OCI-M2 (cell line): ENCODE measurements around the gene CCNF.
"Not testable (repeated sequence)": the region's sequence is repeated elsewhere in the genome, so short reads cannot be mapped to it uniquely, and the experiment has no call there.

Experiments used
- DNase-seq: peaks from one replicate; lab custom pipeline; 2025; ENCODE audit not compliant: unreplicated experiment; lab: John Stamatoyannopoulos, UW

Gene CCNF

DNA sequence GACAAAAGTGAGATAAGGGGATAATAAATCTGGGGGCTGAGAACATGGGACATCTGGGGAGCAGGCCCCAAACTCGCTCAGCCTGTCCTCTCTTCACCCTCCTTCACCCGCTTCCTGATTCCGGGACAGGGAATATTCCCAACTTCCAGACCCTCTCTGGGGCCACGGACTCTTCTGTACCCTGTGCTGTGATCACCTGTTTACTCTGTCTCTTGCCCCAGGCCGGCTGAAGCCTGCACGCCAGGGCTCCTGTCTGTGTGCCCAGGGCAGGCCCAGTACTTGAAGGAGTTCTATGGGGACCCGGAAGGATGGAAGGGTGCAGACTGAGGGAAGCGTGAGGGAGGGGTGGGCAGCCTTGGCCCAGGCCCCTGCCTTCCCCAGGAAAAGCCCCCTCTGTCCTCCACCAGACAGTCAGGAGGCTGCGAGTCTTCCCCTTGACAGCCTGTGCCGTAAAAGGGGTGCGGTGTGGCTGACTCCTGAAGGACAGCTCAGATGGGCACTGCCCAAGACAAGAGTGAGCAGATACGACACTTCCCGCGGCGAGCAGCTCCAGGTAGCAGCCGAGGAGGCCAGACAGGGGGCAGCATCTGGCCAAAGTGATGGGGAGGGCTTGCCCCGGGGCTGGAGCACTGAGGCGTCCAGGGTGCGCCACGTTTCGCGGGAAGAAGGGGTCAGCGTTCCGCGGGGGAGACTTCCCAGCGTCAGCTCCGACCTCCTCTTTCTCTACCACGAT, 1.0 kb upstream of the CCNF start:
- DNase-seq, result no peak

DNA sequence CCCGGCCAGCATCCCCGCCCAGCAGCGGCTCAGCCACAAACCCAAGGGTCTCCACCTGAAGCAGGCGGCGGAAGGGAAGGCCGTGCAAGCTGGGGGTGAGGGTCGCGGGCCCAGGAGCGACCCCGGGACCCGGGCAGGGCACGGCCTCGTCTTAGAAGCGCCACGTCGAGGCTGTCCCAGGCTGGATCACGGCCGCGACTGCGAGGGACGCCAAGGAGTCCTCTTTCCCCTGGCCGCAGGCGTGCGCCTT, 538 bp upstream of the CCNF start:
- no peak for DNase-seq

DNA sequence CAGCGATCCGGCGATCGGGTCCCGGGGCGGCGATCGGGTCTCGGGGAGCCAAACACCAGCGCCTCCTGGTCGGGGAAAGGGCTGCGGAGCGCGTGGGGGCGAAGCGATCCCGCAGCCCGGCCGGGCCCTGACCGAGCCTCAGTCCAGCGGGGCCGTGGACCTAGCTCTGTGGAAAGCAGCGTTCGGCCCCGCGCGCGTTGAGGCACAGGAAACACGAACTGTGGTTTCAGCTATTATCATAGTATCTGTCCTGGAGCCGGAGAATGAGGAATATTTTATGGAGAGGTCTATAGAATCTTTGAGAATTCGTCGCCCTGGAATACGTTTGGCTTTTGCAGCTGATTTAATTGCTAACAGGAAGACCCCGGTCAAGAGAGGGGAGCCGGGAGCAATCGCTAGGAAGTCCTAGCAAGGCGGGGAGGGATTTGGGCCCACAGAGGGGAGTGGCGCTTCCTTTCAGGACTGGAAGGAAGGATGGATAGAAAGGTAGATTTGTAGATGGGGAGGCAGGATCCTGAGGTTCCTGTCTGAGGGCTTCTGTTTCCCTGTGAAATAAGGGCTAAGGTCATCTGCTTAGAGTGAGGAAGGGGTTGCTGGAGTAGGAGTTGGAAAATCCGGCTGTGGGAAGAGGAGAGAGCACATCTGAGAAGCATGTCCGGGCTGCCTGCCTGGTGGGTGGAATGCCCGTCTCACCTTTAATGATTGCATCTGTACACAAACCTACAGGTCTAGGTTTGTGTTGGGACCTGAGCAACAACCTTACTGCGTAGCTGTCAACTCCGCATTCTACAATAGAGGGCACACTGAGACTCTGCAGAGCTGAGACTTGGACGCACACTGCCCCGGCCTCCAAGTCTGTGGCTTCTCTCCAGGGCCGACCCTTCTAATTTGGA, 770 bp downstream of the CCNF start:
- DNase-seq, result no peak

DNA sequence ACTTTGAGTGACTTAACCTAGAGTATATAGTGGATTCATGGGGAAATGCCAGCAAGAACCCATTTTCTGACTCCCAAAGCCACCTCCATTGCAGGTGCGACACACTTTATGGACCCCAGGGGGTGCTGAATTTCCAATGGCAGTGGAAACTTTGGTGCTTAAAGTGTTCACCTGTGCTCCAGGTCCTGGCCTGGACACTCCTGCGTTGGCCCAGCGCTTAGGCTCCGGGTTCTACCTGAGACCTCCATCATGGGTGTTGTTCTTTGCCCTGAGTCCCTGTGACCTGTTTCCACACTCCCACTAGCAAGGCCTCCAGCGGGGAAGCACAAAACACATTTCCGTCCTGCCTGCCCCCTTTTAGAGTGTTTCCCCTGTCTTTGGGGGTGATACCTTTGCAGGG, 3.0 kb downstream of the CCNF start:
- no peak for DNase-seq

DNA sequence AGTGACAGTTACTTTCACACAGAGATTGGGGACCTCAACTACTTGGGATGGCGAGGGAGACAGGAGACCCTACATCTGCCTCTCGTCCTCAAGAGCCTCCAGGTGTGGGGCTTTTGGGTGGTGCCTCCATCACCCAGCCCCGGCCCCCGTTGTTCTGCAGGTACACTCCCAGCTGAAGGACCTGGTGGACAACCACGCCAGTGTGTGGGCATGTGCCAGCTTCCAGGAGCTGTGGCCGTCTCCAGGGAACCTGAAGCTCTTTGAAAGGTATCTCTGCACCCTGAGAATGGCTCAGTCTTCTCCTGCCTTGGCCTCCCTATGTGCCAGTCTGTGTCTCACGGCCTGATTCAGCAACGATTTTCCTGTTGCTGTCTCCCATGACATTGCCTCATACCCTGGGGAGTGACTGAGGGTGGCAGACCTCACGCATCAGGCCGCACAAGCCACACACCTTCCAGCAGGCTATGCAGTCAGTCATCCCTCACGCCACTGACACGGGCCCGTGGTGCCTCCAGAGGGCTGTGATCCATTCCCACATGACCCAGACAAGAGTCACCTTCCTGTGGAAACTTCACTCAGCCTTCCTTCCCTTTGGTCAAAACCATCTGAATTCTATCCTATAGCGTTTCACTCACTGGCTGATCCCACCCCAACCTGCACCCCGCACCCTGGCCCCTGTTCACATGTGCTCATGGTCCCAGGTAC, 3.7 kb downstream of the CCNF start:
- DNase-seq, result no peak

DNA sequence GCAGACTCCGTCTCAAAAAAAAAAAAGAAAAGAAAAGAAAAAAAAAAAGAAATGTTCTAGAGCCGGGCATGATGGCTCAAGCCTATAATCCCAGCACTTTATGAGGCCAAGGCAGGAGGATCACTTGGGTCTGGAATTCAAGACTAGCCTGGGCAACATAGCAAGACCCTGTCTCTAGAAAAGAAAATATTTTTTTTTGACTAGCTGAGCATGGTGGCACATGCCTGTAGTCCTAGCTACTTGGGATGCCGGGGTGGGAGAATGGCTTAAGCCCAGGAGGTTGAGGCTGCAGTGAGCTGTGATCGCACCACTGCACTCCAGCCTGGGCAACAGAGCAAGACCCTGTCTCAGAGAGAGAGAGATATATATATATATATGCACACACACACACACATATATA, 6.0 kb downstream of the CCNF start:
- not testable (repeated sequence) for DNase-seq

DNA sequence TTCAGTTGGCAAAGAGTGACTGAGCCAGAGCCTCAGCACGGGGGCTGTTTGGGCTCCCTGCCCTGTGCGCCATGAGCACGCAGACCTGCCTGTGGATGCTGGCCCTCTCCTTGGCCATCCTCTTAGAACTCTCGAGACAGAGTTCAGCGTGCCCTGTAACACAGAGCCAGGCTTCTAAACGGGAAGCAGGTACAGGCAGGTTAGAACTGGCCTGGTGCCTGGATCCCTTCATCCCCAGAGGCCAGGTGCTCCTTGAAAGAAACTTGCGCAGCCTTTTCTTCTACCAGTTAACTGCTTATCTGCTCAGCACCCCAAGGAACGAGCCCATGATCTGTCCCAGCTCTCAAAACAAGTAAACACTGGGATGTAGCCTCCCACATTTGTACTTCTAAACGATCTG, 6.9 kb downstream of the CCNF start:
- no peak for DNase-seq

DNA sequence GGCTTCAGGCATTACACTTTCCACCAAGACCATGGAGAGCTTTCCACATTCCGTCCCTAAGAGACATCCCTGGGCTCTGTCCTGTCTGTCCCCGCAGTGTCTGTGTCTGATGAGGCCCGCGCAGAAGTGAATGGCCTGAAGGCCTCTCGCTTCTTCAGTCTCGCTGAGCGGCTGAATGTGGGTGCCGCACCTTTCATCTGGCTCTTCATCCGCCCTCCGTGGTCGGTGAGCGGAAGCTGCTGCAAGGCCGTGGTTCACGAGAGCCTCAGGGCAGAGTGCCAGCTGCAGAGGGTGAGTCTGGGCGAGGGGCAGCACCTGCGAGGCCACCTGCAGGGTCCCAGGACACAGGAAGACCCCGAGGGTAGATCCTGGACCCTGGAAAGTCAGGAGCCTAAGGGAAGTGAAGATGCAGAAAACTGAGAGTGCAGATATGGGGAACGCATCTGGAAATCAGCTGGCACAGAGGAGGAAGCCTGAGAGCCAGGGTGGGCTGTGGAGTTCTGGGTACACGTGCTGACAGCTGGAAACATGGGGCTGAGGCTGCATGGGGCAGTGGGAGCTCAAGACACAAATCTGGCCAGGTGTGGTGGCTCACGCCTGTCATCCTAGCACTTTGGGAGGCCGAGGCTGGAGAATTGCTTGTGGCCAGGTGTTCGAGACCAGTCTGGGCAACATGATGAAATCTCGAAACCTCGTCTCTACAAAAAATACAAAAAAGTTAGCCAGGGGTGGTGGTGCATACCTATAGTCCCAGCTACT, 8.0 kb downstream of the CCNF start:
- DNase-seq, result no peak

DNA sequence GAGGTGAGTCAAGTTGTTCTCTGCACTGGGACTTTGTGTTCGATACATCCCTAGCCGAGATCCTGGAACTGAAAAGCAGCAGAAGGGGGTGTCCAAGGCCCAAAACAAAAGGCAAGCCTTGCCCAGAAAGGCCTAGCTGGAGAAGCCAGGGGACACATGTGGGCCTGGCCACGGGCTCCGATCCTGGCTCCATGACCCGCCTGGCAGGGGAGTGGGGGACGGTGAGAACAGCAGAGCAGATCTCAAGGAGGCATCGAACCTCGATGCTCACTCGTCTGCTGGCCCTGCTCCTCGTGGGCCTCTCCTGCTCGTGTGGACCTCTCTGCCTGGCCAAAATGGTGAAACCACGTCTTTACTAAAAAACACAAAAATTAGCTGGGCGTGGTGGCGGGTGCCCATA, 8.9 kb downstream of the CCNF start:
- DNase-seq, result no peak

DNA sequence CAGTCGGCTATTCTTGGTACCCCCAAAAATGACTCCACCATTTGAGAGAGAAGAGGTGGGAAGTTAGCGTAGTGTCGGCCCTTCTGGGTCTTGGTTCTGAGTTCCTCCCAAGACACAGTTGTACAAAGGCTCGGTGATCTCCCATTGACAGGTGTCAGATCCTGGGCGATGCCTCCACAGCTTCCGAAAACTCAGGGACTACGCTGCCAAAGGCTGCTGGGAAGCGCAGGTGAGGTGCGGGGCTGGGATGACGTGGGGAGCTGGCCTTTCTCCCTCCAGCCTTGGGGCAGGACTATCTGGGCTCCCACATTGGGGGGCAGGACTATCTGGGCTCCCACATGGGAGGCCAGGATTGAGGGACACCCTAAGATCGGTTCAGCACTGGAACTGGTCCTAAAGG, 10.4 kb downstream of the CCNF start:
- DNase-seq, result no peak

DNA sequence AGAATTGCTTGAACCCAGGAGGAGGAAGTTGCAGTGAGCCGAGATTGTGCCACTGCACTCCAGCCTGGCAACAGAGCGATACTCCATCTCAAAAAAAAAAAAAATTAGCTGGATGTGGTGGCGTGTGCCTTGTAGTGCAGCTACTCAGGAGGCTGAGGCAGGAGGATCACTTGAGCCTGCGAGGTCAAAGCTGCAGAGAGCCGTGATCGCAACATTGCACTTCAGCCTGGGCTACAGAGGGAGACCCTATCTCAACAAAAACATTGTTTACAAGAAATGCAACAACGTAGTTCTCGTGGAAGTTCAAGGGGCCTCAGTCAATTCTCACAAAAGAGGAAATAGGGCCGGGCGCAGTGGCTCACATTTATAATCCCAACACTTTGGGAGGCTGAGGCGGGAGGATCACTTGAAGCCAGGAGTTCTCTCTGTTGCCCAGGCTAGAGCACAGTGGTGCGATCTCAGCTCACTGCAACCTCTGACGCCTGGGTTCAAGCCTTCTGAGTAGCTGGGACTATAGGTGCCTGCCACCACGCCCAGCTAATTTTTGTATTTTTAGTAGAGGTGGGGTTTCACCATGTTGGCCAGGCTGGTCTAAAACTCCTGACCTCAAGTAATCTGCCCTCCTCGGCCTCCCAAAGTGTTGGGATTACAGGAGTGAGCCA, 12.0 kb downstream of the CCNF start:
- DNase-seq, result not testable (repeated sequence)

DNA sequence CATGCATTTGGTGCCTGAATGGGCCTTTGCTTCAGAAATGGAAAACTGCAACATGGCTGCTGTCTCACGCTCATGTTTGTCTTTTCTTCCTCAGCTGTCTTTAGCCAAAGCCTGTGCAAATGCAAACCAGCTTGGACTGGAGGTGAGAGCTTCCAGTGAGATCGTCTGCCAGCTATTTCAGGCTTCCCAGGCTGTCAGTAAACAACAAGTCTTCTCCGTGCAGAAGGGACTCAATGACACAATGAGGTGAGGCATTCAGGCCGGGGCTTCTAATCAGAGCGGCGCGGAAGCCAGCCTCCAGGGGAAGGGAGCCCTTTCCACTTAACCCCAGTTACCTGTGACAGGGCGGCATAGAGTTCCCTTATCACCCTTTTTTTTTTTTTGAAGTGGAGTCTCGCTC, 14.3 kb downstream of the CCNF start:
- DNase-seq, result no peak

DNA sequence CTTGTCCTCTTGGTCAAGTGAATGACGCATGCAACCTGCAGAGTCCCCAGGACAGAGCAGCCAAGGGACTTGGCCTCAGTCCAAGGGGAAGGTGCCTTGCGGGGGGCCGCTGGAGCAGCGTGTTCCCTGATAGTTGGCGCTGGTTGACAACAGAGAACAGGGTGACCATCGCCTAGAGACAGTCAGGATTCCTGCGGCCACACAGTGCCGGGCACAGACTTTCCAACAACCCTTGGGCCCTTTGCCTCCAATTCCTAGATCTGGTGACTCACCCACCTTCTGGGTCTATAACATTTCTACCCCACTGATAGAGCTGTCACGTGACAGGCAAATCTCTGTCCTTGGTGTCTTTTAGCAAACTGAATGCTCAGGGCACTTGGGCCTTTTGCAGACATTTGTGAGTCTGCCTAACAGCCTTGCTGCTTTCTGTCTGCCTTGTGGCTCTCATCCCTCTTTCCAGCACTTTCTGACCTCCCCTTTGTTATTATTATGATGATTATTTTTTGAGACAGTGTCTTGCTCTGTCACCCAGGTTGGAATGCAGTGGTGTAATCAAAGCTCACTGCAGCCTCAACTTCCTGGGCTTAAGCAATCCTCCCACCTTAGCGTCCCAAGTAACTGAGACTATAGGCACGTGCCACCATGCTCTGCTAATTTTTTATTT, 18.8 kb downstream of the CCNF start:
- DNase-seq, result no peak

DNA sequence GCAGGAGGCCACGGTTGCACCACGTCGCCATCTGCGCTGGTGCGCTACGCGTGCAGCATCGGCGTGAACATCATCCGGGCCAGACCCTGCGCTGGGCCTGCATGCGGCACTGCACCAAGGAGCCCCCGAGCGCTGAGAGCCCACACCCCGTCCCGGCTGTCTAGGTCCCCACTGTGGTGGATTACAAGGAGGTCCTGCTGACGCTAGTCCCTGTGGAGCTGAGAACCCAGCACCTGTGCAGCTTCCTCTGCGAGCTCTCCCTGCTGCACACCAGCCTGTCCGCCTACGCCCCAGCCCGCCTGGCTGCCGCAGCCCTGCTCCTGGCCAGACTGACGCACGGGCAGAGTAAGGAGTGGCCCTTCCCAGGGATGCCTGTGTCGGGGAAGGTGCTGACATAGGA, 19.9 kb downstream of the CCNF start:
- DNase-seq, result no peak

DNA sequence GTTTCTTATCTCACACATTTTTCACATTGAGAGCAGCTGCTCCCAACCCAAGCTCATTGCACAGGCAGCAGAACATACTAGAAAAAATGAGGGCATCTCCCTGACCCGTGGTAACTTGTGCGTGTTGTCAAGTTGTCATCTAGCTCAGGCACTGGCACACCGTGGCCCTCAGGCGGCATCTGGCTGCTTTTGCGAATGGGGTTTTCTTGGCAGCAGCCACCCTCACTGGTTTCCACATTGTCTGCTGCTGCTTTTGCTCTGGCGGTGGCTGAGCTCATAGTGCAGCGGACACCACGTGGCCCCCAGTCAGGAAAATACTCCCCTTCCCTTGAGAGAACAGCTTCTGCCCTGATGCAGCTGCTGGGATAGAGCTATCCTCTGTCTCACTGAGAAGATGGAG, 21.3 kb downstream of the CCNF start:
- no peak for DNase-seq

DNA sequence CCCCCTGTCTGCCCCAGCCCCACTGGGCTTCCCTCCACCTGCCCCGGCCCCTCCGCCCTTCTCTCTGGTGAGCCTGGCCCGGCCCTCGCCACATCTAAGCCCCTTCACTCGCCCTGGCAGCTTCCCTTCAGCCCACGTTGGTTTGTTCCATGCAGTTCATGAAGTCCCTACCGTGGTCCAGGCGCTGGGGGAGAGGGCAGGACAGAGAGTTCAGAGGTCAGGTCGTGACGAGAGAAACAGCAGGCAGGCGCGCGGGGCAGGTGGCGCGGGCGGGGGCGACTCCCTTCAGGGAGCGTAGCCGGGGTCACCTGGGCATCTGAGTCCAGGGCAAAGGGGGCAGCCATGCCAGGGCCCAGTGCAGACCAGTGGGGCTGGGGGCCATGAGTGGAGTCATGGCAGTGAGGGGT, 21.7 kb downstream of the CCNF start:
- DNase-seq, result no peak

DNA sequence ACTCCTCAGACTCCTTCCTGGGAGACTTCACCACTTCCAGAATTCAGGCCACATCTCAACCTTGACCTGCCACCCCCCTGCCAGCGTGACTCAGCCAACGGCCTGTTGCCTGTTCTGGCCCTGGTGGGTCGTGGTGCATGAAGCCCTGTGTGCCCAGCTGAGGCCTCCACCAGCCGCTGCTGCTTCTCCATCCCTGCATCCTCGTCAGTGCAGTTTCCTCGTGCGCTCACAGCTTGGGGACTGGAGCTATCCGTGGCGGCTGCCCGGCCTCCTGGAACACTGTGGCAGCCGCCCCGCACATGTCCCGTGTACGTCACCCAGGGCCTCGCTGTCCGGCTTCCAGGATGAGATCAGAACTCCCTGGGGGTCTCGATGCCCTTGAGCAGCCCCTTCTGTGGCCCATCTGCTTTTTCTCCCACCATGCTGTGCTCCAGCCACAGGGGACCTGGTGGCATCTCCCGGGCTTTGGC, 22.6 kb downstream of the CCNF start:
- DNase-seq, result no peak

DNA sequence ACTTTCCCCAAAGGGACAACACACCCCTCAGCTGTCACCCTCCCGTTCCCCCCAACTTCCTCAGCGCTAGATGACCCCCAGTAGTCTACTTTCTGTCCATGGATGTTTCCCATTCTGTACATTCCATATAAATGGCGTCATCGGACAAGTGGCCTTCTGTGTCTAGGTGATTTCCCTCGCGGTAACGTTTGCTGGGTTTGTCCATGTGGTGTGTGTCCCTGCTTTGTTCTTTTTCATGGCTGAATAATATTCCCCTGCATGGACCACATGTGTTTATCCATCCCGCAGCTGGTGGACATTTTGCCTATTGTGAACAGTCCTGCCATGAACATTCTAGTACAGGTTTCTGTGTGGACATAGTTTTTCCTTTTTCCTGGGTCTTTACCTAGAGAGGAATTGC, 23.4 kb downstream of the CCNF start:
- no peak for DNase-seq

DNA sequence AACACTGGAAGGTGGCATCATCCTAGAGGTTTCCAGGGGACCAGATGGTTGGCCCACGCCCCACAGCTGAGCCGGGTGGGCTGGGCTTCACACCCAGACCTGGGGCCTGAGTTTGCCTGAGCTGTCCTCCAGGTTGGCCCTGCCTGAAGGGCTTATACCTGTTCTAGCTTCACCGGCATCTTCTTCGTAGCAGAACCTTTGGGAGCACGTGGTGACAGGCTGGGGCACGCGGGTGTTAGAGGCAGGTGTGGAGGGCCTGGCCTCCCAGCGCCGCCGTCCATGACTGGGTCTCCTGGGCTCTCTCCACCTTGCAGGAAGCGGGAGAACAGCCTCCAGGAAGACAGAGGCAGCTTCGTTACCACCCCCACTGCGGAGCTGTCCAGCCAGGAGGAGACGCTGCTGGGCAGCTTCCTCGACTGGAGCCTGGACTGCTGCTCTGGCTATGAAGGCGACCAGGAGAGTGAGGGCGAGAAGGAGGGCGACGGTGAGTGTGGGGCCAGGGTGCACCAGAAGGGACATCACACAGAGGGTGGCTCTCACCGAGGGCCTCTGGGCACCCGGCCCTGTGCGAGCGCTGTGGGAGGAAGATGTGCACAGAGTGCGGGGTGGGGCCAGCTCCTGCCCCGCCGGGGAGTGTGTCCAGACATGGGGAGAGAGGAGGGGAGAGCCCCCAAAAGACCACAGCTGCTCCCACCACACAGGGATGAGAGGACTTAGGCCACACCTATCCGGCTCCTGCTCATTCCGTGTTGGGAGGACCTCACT, 26.0 kb downstream of the CCNF start:
- no peak for DNase-seq
